Body of pancreas (tissue), 4 donors: Measurements from ENCODE around the gene FOXS1. TPM values are rescaled to one million over a fixed set of nuclear protein-coding genes. Genes with fewer than 3 reads are reported as not detected.
"Not testable (repeated sequence)": the region's sequence is repeated elsewhere in the genome, so short reads cannot be mapped to it uniquely, and the experiment has no call there.

Experiments used
- ATAC-seq: fragments of 150-250 bp; one replicate; pipeline ENCODE4 v1.9.1; 2016
- DNase-seq, 4 donors: peaks; one replicate each; pipeline ENCODE4 v3.0.0-alpha.2; 2019
- H3K27ac ChIP-seq, 4 donors: fragments of 200-600 bp; sonication (generic); 1 replicate in 3 of 4; 2 replicates in 1 of 4; pipeline versions ENCODE4 v1.5.1 to v1.6.1; 2016 to 2019; ENCODE audit warnings: mild to moderate bottlenecking in 1 of 4, mixed read lengths in 1 of 4, moderate library complexity in 1 of 4
- H3K27me3 ChIP-seq, 2 donors: fragments of 200-600 bp; sonication (generic); one replicate each; pipeline ENCODE4 v1.6.0; 2016; ENCODE audit warnings: mild to moderate bottlenecking in 1 of 2
- H3K36me3 ChIP-seq, 2 donors: fragments of 200-600 bp; sonication (generic); replicated peaks in 1 of 2; 2 replicates each; pipeline ENCODE4 v1.5.1; 2016; ENCODE audit warnings: low read depth in 2 of 2; ENCODE audit not compliant: insufficient read depth in 1 of 2
- H3K4me1 ChIP-seq: fragments of 200-600 bp; sonication (generic); one replicate; pipeline ENCODE4 v1.6.0; 2016
- H3K4me3 ChIP-seq, 2 donors: fragments of 200-600 bp; sonication (generic); 1 replicate in 1 of 2; 2 replicates in 1 of 2; pipeline ENCODE4 v1.5.1; 2016 to 2019
- H3K9me3 ChIP-seq, 3 donors: fragments of 200-600 bp; sonication (generic); 1 replicate in 2 of 3; 2 replicates in 1 of 3; pipeline ENCODE4 v1.5.1; 2016
- CTCF ChIP-seq, 7 experiments: fragments of 450-650 bp in 4 of 7; fragments of 200-600 bp in 3 of 7; sonication (generic) in 3 of 7; IDR thresholded peaks; one replicate each; pipeline ENCODE4 v1.5.1; 2016 to 2019; ENCODE audit warnings: antibody characterized with exemption in 7 of 7
- POLR2A ChIP-seq, 3 donors: fragments of 450-650 bp; IDR thresholded peaks; one replicate each; pipeline ENCODE4 v1.6.1; 2016; ENCODE audit warnings: antibody characterized with exemption in 3 of 3, mild to moderate bottlenecking in 2 of 3
- WGBS, 2 donors: methylation state at CpG; one replicate each; pipeline ENCODE4 v1.1.5; 2017; 5-methylcytosine and 5-hydroxymethylcytosine counted together
- intact Hi-C: fragments of 100-400 bp; cut with DNase I; formaldehyde crosslinking; loops from one replicate; pipeline ENCODE4 v1.15.1; 2023
- total RNA-seq, 2 donors: library from RNA; depleted of rRNA; stranded (reverse); fragments of >200 nt; gene quantifications; one replicate each; pipeline ENCODE4 v1.1.0, GENCODE V29; 2016

Gene FOXS1
- total RNA-seq, 2 donors from 2014 or later = 3.0 TPM; not detected in 1

GRCh38 chr20:31818376-31818908, 27.0 kb downstream of the FOXS1 start:
- Histone ChIP-seq H3K27ac (no peak overlapping the region), H3K9me3 (no peaks in the 10 kb centered on the region), H3K27me3 (no peaks in the 10 kb centered on the region), H3K4me3 (no peak overlapping the region), H3K36me3 (no peaks in the 10 kb centered on the region), H3K4me1 (peaks cover 47% of the 10 kb centered on the region)
- TF ChIP-seq POLR2A (IDR thresholded peaks at IDR 0.05) (no peak), CTCF (IDR thresholded peaks at IDR 0.05) (no peak)
- ATAC-seq (no peak), DNase-seq (no peak)
- 80 to 81% methylated on average over 8 of the region's 8 CpGs for WGBS, 2 donors
- intact Hi-C loops = no loop called here

- Histone ChIP-seq H3K27ac (no peak overlapping the region), H3K9me3 (no peaks in the 10 kb centered on the region), H3K4me1 (peaks cover 46% of the 10 kb centered on the region), H3K36me3 (no peaks in the 10 kb centered on the region), H3K27me3 (no peaks in the 10 kb centered on the region), H3K4me3 (no peak overlapping the region)
- no peak for TF ChIP-seq CTCF (IDR thresholded peaks at IDR 0.05)
- intact Hi-C loops = no loop called here
- WGBS, 2 donors = 89 to 94% methylated on average over 5 of the region's 5 CpGs
- no peak for DNase-seq
- no peak for ATAC-seq
These were observed 27.9 kb downstream of the FOXS1 start for GRCh38 chr20:31817461-31817860.

- WGBS, 2 donors = 91 to 96% methylated on average over 5 of the region's 5 CpGs
- intact Hi-C loops = no loop called here
- no peak for TF ChIP-seq POLR2A (IDR thresholded peaks at IDR 0.05)
- TF ChIP-seq CTCF (IDR thresholded peaks at IDR 0.05) = no peak
- no peak for DNase-seq
- ATAC-seq = no peak
- Histone ChIP-seq H3K27me3 (no peaks in the 10 kb centered on the region), H3K27ac (no peak overlapping the region), H3K36me3 (no peaks in the 10 kb centered on the region), H3K4me3 (no peak overlapping the region), H3K4me1 (peaks cover 39% of the 10 kb centered on the region), H3K9me3 (no peaks in the 10 kb centered on the region)
These were observed 29.2 kb downstream of the FOXS1 start for GRCh38 chr20:31816221-31816620.

- TF ChIP-seq POLR2A (IDR thresholded peaks at IDR 0.05) = no peak
- TF ChIP-seq CTCF (IDR thresholded peaks at IDR 0.05) = no peak
- DNase-seq (no peak), ATAC-seq (no peak)
- Histone ChIP-seq H3K9me3 (no peaks in the 10 kb centered on the region), H3K4me1 (peaks cover 35% of the 10 kb centered on the region), H3K27me3 (no peaks in the 10 kb centered on the region), H3K27ac (no peak overlapping the region), H3K36me3 (no peaks in the 10 kb centered on the region), H3K4me3 (no peak overlapping the region)
- WGBS, 2 donors = 64 to 71% methylated on average over 3 to 9 of the region's 9 CpGs
- intact Hi-C loops = no loop called here
These were observed 29.8 kb downstream of the FOXS1 start for GRCh38 chr20:31815408-31816188.

- H3K36me3 ChIP-seq, intact Hi-C loops, H3K27me3 ChIP-seq, H3K4me3 ChIP-seq, DNase-seq, H3K27ac ChIP-seq, ATAC-seq, H3K9me3 ChIP-seq: not testable (repeated sequence)
- 87 to 90% methylated on average over 7 of the region's 7 CpGs for WGBS, 2 donors
- H3K4me1 ChIP-seq = peaks cover 20% of the 10 kb centered on the region
These were observed 31.3 kb downstream of the FOXS1 start for GRCh38 chr20:31814142-31814541.
